Measurements from ENCODE around the gene TMIGD3.

TMIGD3 gene

GRCh38 chr1:111487133-111487532 is 16.3 kb downstream of the TMIGD3 start:
- CTCF ChIA-PET, result interaction anchor here (0.6 to 0.7 kb wide), 3 partner anchors 8 to 1097 kb away, joined by 3 read pairs; no protein-coding TSS in a partner anchor
- no peaks in the 10 kb centered on the region for H3K4me1 ChIP-seq (ENCODE audit: control insufficient read depth, insufficient read depth, low read length)
- H3K27ac ChIP-seq (ENCODE audit: extremely low read depth, low read depth, low read length), result no peak overlapping the region
- no peaks in the 10 kb centered on the region for H3K9me3 ChIP-seq (ENCODE audit: control insufficient read depth, insufficient read depth, low read depth, low read length)
- H3K4me3 ChIP-seq (ENCODE audit: low read depth, low read length), result no peak overlapping the region
- no peaks in the 10 kb centered on the region for H3K36me3 ChIP-seq (ENCODE audit: control insufficient read depth in 2 of 2, insufficient read depth in 1 of 2, low read length in 2 of 2)
- TF ChIP-seq ZNF23 (tag by site-specific recombination; IDR thresholded peaks at IDR 0.05; ENCODE audit: borderline replicate concordance) (no peak), EGR2 (tag by site-specific recombination; IDR thresholded peaks at IDR 0.05; ENCODE audit: low read depth) (0 out of 2 replicates have a peak, but pooled peaks have one; percentile 32)
- POLR2A ChIA-PET, result no interaction called here

DNA sequence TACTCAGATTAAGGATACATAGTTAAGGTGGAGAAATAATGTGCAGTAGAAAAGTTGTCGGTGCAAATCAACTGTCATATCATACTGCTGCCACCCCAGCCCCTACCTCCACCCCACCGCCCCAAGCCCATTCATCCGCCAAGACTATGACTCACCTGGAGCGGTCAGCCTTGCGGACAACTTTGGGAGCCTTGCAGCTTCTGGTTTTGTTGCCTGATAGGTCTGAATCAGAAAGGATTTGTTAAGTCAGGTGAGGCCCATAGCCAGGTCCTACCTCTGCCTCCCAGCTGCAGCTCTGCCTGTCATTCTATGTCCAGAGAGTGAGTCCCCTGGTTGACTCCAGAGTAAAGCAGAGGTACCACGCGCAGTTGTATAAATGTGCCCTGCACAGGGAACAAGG is 17.0 kb downstream of the TMIGD3 start:
- Histone ChIP-seq H3K4me3 (ENCODE audit: low read depth, low read length) (no peak overlapping the region), H3K27ac (ENCODE audit: extremely low read depth, low read depth, low read length) (no peak overlapping the region), H3K9me3 (ENCODE audit: control insufficient read depth, insufficient read depth, low read depth, low read length) (no peaks in the 10 kb centered on the region), H3K4me1 (ENCODE audit: control insufficient read depth, insufficient read depth, low read length) (no peaks in the 10 kb centered on the region), H3K36me3 (ENCODE audit: control insufficient read depth in 2 of 2, insufficient read depth in 1 of 2, low read length in 2 of 2) (no peaks in the 10 kb centered on the region)
- ChIA-PET CTCF (interaction anchor here (0.7 to 1.9 kb wide), 2 partner anchors 8 to 22 kb away, joined by 3 to 8 read pairs; no protein-coding TSS in a partner anchor), POLR2A (no interaction called here)
- TF ChIP-seq ZNF133 (tag by site-specific recombination; IDR thresholded peaks at IDR 0.05), result no peak
- no peak for TF ChIP-seq OSR2 (tag by site-specific recombination; IDR thresholded peaks at IDR 0.05)
- TF ChIP-seq, protein P1, sequence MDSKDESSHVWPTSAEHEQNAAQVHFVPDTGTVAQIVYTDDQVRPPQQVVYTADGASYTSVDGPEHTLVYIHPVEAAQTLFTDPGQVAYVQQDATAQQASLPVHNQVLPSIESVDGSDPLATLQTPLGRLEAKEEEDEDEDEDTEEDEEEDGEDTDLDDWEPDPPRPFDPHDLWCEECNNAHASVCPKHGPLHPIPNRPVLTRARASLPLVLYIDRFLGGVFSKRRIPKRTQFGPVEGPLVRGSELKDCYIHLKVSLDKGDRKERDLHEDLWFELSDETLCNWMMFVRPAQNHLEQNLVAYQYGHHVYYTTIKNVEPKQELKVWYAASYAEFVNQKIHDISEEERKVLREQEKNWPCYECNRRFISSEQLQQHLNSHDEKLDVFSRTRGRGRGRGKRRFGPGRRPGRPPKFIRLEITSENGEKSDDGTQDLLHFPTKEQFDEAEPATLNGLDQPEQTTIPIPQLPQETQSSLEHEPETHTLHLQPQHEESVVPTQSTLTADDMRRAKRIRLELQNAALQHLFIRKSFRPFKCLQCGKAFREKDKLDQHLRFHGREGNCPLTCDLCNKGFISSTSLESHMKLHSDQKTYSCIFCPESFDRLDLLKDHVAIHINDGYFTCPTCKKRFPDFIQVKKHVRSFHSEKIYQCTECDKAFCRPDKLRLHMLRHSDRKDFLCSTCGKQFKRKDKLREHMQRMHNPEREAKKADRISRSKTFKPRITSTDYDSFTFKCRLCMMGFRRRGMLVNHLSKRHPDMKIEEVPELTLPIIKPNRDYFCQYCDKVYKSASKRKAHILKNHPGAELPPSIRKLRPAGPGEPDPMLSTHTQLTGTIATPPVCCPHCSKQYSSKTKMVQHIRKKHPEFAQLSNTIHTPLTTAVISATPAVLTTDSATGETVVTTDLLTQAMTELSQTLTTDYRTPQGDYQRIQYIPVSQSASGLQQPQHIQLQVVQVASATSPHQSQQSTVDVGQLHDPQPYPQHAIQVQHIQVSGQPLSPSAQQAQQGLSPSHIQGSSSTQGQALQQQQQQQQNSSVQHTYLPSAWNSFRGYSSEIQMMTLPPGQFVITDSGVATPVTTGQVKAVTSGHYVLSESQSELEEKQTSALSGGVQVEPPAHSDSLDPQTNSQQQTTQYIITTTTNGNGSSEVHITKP (tag by site-specific recombination; IDR thresholded peaks at IDR 0.05), result no peak
- TF ChIP-seq ZNF555 (tag by site-specific recombination; conservative IDR thresholded peaks at IDR 0.05), result no peak
- TF ChIP-seq ZNF626 (tag by site-specific recombination; IDR thresholded peaks at IDR 0.05), result no peak
- no peak for TF ChIP-seq MZF1 (tag by site-specific recombination; IDR thresholded peaks at IDR 0.05; ENCODE audit: borderline replicate concordance)

- H3K36me3 ChIP-seq (ENCODE audit: control insufficient read depth in 2 of 2, insufficient read depth in 1 of 2, low read length in 2 of 2), result no peaks in the 10 kb centered on the region
- H3K4me1 ChIP-seq (ENCODE audit: control insufficient read depth, insufficient read depth, low read length), result no peaks in the 10 kb centered on the region
- POLR2A ChIA-PET, result no interaction called here
- H3K4me3 ChIP-seq (ENCODE audit: low read depth, low read length), result no peak overlapping the region
- no peak overlapping the region for H3K27ac ChIP-seq (ENCODE audit: extremely low read depth, low read depth, low read length)
- H3K9me3 ChIP-seq (ENCODE audit: control insufficient read depth, insufficient read depth, low read depth, low read length), result no peaks in the 10 kb centered on the region
- CTCF ChIA-PET, result interaction anchor here (0.6 to 1.9 kb wide), 2 partner anchors 23 to 59 kb away, joined by 4 to 8 read pairs; no protein-coding TSS in a partner anchor
- TF ChIP-seq ZNF302 (tag by site-specific recombination; IDR thresholded peaks at IDR 0.05; ENCODE audit: low read depth) (no peak), ZNF114 (tag by site-specific recombination; IDR thresholded peaks at IDR 0.05) (no peak), ZBTB1 (tag by site-specific recombination; IDR thresholded peaks at IDR 0.05) (no peak), OVOL3 (tag by site-specific recombination; IDR thresholded peaks at IDR 0.05) (no peak), ZNF791 (tag by site-specific recombination; IDR thresholded peaks at IDR 0.05) (no peak), ZNF548 (tag by site-specific recombination; IDR thresholded peaks at IDR 0.05) (no peak), ZNF629 (tag by site-specific recombination; IDR thresholded peaks at IDR 0.05) (no peak), ZFHX2 (tag by site-specific recombination; conservative IDR thresholded peaks at IDR 0.05) (no peak), HOXA7 (CRISPR knock-in tag; IDR thresholded peaks at IDR 0.05; ENCODE audit: borderline replicate concordance) (no peak), ZNF24 (tag by site-specific recombination; IDR thresholded peaks at IDR 0.05) (no peak)
Observed at GRCh38 chr1:111484391-111485026, 18.9 kb downstream of the TMIGD3 start.

Measured in HEK293 (cell line).